OCI-LY3 (cell line): ENCODE data around the gene CCDC117.
A peak's percentile ranks its signal among the peaks of the same experiment; 100 is the strongest.

Source experiments
- CTCF ChIP-seq: fragments of 200-600, 300-600 bp; sonication (generic); IDR thresholded peaks from 2 replicates; pipeline ENCODE4 v1.5.1; 2014; ENCODE audit warnings: antibody characterized with exemption, low read length, low read depth
- EZH2phosphoT487 ChIP-seq: fragments of 200-600 bp; shearing (Covaris generic); IDR thresholded peaks from 2 replicates; pipeline ENCODE4 v1.6.1; 2018; ENCODE audit warnings: antibody characterized with exemption, mixed run types, low read depth

DNA sequence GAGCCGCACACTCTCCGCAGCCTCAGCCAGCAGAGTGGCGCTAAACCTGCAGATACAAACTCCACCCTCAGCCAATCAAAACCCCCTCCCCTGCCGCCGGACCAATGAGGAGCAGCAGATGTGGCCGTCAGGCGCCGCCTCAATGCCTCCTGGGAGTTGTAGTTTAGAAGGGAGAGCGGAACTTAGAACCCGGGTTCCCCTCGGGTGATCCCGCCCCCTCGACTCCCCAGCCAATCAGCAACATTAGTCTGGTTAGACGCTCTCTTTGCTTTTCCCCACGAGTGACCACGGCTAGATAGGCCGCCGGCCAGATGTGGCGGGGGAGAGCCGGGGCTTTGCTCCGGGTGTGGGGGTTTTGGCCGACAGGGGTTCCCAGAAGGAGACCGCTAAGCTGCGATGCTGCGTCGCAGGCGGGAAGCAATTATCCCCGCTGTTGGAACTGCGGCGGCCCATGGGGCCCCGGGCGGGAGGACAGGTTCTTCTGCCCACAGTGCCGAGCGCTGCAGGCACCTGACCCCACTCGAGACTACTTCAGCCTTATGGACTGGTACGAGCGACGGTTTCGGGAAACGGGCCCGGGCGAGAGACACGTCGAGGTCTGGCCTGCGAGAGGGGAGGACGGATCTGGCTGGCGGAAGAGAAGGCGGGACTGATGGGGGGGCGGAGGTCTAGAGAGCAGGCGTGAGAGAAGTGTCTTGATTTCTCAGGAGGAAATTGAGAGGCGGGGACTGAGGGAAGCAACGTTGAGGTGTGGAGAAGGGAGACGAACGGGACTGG lies 30.5 kb upstream of the CCDC117 start, which contains the start of the genes CHEK2 and HSCB:
- TF ChIP-seq CTCF (peak; percentile 36; the same call in 1 of the 2 replicates), EZH2phosphoT487 (no peak)
